HG02759 (cell line): ENCODE results near the gene SETBP1.
A peak's percentile ranks its signal among the peaks of the same experiment; 100 is the strongest.

ENCODE experiments used
- ATAC-seq: cut with Tn5 transposase; IDR thresholded peaks from one replicate; pipeline ENCODE4 v1.9.1; 2021; ENCODE audit warnings: mild to moderate bottlenecking, moderate library complexity; ENCODE audit not compliant: unreplicated experiment

Gene SETBP1

GRCh38 chr18:44754567-44754966 is 73.9 kb downstream of the SETBP1 start:
- no peak for ATAC-seq

- peak; percentile 96 for ATAC-seq
These were observed 78.4 kb downstream of the SETBP1 start for GRCh38 chr18:44758861-44759631.

GRCh38 chr18:44759925-44760342 is 79.2 kb downstream of the SETBP1 start:
- peak; percentile 47 for ATAC-seq

GRCh38 chr18:44761812-44762211 is 81.1 kb downstream of the SETBP1 start:
- no peak for ATAC-seq

- no peak for ATAC-seq
These were observed 82.6 kb downstream of the SETBP1 start for GRCh38 chr18:44763327-44763726.

GRCh38 chr18:44764863-44765262 is 84.2 kb downstream of the SETBP1 start:
- ATAC-seq = no peak

- no peak for ATAC-seq
These were observed 84.8 kb downstream of the SETBP1 start for GRCh38 chr18:44765456-44765855.

- ATAC-seq = no peak
These were observed 85.8 kb downstream of the SETBP1 start for GRCh38 chr18:44766450-44766849.

- no peak for ATAC-seq
These were observed 87.1 kb downstream of the SETBP1 start for GRCh38 chr18:44767807-44768206.

GRCh38 chr18:44770641-44771040 is 90.0 kb downstream of the SETBP1 start:
- ATAC-seq = no peak

- no peak for ATAC-seq
These were observed 90.9 kb downstream of the SETBP1 start for GRCh38 chr18:44771572-44771955.

GRCh38 chr18:44771956-44772917 is 91.5 kb downstream of the SETBP1 start:
- ATAC-seq = no peak

GRCh38 chr18:44773640-44774155 is 93.0 kb downstream of the SETBP1 start:
- ATAC-seq = no peak

- no peak for ATAC-seq
These were observed 93.5 kb downstream of the SETBP1 start for GRCh38 chr18:44774191-44774590.

GRCh38 chr18:44777457-44778192 is 96.9 kb downstream of the SETBP1 start:
- ATAC-seq = no peak

GRCh38 chr18:44778788-44779187 is 98.1 kb downstream of the SETBP1 start:
- no peak for ATAC-seq

- ATAC-seq = no peak
These were observed 99.1 kb downstream of the SETBP1 start for GRCh38 chr18:44779753-44780292.

GRCh38 chr18:44781886-44782285 is 101.2 kb downstream of the SETBP1 start:
- no peak for ATAC-seq

GRCh38 chr18:44782617-44783016 is 101.9 kb downstream of the SETBP1 start:
- no peak for ATAC-seq

GRCh38 chr18:44783371-44783770 is 102.7 kb downstream of the SETBP1 start:
- ATAC-seq = no peak

GRCh38 chr18:44786257-44786656 is 105.6 kb downstream of the SETBP1 start:
- ATAC-seq = peak; percentile 30
